GM23248 (cell line): ENCODE data around the gene KISS1R. TPM values are rescaled to one million over a fixed set of nuclear protein-coding genes. Genes with fewer than 3 reads are reported as not detected.

Source experiments
- DNase-seq: peaks from one replicate; pipeline ENCODE4 v3.0.0-alpha.2; 2015
- H2AFZ ChIP-seq: fragments of 200-600 bp; sonication (generic); 2 replicates; pipeline ENCODE4 v1.6.1; 2016; ENCODE audit warnings: antibody characterized with exemption
- H3F3A ChIP-seq: fragments of 200-600 bp; sonication (generic); 2 replicates; pipeline ENCODE4 v1.6.1; 2016; ENCODE audit warnings: mild to moderate bottlenecking, antibody characterized with exemption, mixed run types; ENCODE audit not compliant: insufficient read depth
- H3K27ac ChIP-seq: fragments of 200-600 bp; sonication (generic); 2 replicates; pipeline ENCODE4 v1.5.1; 2016; ENCODE audit warnings: mild to moderate bottlenecking
- H3K27me3 ChIP-seq: fragments of 200-600 bp; sonication (generic); replicated peaks from 2 replicates; pipeline ENCODE4 v1.6.1; 2016; ENCODE audit warnings: mild to moderate bottlenecking; ENCODE audit not compliant: insufficient read depth
- H3K36me3 ChIP-seq: fragments of 200-600 bp; sonication (generic); 2 replicates; pipeline ENCODE4 v1.6.1; 2016; ENCODE audit warnings: low read depth, mild to moderate bottlenecking
- H3K4me1 ChIP-seq: fragments of 200-600 bp; sonication (generic); 2 replicates; pipeline ENCODE4 v1.6.1; 2016; ENCODE audit warnings: mild to moderate bottlenecking; ENCODE audit not compliant: insufficient read depth
- H3K4me2 ChIP-seq: fragments of 200-600 bp; sonication (generic); one replicate; pipeline ENCODE4 v1.6.1; 2016; ENCODE audit warnings: mild to moderate bottlenecking; ENCODE audit not compliant: unreplicated experiment
- H3K4me3 ChIP-seq: fragments of 200-600 bp; sonication (generic); 2 replicates; pipeline ENCODE4 v1.5.1; 2016; ENCODE audit warnings: mild to moderate bottlenecking
- H3K79me2 ChIP-seq: fragments of 200-600 bp; sonication (generic); 2 replicates; pipeline ENCODE4 v1.6.1; 2016; ENCODE audit warnings: mild to moderate bottlenecking; ENCODE audit not compliant: insufficient read depth
- H3K9ac ChIP-seq: fragments of 200-600 bp; sonication (generic); 2 replicates; pipeline ENCODE4 v1.6.1; 2016; ENCODE audit warnings: mild to moderate bottlenecking
- H3K9me2 ChIP-seq: fragments of 200-600 bp; sonication (generic); 2 replicates; pipeline ENCODE4 v1.6.1; 2016; ENCODE audit warnings: mixed run types, mild to moderate bottlenecking, moderate library complexity; ENCODE audit not compliant: insufficient read depth
- H3K9me3 ChIP-seq: fragments of 200-600 bp; sonication (generic); one replicate; pipeline ENCODE4 v1.6.1; 2017; ENCODE audit warnings: low read depth
- H4K20me1 ChIP-seq: fragments of 200-600 bp; sonication (generic); 2 replicates; pipeline ENCODE4 v1.6.0; 2016; ENCODE audit not compliant: insufficient read depth
- EZH2 ChIP-seq: fragments of 200-600 bp; sonication (generic); IDR thresholded peaks from 2 replicates; pipeline ENCODE4 v1.6.1; 2018; ENCODE audit warnings: antibody characterized with exemption, mild to moderate bottlenecking; ENCODE audit not compliant: insufficient read depth, poor library complexity, severe bottlenecking
- EZH2phosphoT487 ChIP-seq: fragments of 200-600 bp; sonication (generic); IDR thresholded peaks from 2 replicates; pipeline ENCODE4 v1.6.1; 2018; ENCODE audit warnings: antibody characterized with exemption, moderate library complexity, mild to moderate bottlenecking, low read depth; ENCODE audit not compliant: insufficient read depth
- WGBS, 2 experiments: methylation state at CpG; one replicate each; pipeline ENCODE4 v1.1.6; 2015 to 2017; ENCODE audit warnings: low lambda C conversion rate in 2 of 2, low coverage in 1 of 2; ENCODE audit errors: missing lambda C conversion rate in 2 of 2; 5-methylcytosine and 5-hydroxymethylcytosine counted together
- in situ Hi-C: fragments of 300-500 bp; cut with MboI; formaldehyde crosslinking; loops from 2 replicates; pipeline ENCODE4 v1.15.0; 2020
- polyA plus RNA-seq: library from polyadenylated mRNA; unstranded; fragments of >200 nt; fragmentation: Nextera tagmentation; extraction: Ambion mirVana; gene quantifications from 2 replicates; pipeline ENCODE4 v1.2.1, GENCODE V29; 2016
- total RNA-seq: library from RNA; depleted of rRNA; stranded (reverse); fragments of >200 nt; shearing (Covaris generic); gene quantifications from 2 replicates; pipeline ENCODE4 v1.2.3, GENCODE V29; 2014

KISS1R gene
- total and polyA plus RNA-seq, 2 experiments from 2014 or later = not detected

DNA sequence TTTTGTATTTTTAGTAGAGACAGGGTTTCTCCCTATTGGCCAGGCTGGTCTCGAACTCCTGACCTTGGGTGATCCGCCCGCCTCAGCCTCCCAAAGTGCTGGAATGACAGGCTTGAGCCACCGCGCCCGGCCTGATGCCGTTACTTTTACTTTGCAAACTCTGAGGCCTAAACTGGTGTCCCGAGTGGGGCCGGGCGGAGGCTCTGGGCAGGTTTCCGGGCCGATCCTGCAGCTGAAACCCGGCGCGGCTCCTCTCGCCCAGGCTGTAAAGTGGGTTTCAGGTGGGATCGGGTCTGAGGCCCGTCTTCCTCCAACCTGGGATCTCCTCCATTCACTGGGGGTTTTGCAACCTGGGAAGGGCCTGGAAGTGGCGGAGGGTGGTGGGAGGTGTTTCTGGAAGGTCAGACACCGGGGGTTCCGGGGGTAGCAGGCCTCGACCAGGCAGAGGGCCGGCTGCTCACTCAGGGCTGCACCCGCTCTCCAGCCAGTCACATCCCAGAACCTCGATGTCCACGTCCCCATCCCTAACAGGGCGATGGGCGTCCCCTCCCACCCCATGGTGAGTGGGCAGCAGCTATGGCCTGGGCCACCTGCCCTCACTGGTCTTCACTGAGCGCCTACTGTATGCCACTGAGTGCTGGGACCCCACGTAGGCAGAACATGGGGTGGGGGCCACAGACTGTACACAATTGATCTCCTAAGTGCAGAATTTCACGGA is 45.7 kb downstream of the KISS1R start:
- TF ChIP-seq EZH2phosphoT487 = no peak
- no peak for TF ChIP-seq EZH2
- 90% methylated on average over 27 to 31 of the region's 31 CpGs for WGBS, 2 experiments
- H3K9me3 ChIP-seq = no peaks in the 10 kb centered on the region
- H3K27me3 ChIP-seq = no peaks in the 10 kb centered on the region
- no peaks in the 10 kb centered on the region for H3K9me2 ChIP-seq
- H3K4me3 ChIP-seq = no peak overlapping the region
- no peak overlapping the region for H2AFZ ChIP-seq
- DNase-seq = no peak
- no peaks in the 10 kb centered on the region for H4K20me1 ChIP-seq
- no peaks in the 10 kb centered on the region for H3F3A ChIP-seq
- no peak overlapping the region for H3K9ac ChIP-seq
- H3K4me2 ChIP-seq = no peak overlapping the region
- no peak overlapping the region for H3K27ac ChIP-seq
- H3K79me2 ChIP-seq = peaks cover 43% of the 10 kb centered on the region
- H3K36me3 ChIP-seq = peaks cover 19% of the 10 kb centered on the region
- in situ Hi-C loops = no loop called here
- peaks cover 3% of the 10 kb centered on the region; the same call in 1 of the 2 replicates for H3K4me1 ChIP-seq

DNA sequence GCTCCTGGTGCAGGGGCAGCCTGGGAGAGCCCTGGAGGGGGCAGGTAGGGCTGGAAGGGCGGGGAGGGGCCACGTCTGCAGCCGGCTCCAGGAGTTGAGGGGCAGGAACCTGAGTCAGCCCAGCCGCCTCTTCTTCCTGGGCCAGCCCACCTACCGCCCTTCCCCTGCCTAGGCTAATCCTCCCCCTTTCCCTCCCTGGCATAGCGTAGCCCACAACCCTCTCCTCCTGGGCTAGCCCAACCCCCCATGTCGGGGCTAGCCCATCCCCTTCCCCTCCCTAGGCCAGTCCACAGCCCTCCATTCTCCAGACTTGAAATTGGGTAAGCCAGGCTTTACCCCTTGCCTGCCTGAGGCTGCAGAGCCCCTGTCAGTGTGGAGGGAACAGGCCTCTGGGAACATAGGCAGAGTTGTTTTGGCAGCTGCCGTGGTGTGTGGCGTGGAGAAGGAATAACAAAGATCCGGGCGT is 46.4 kb downstream of the KISS1R start:
- peaks cover 36% of the 10 kb centered on the region for H3K79me2 ChIP-seq
- TF ChIP-seq EZH2phosphoT487 = no peak
- no peak for TF ChIP-seq EZH2
- H3K4me2 ChIP-seq = no peak overlapping the region
- no peak for DNase-seq
- no peak overlapping the region for H3K9ac ChIP-seq
- H2AFZ ChIP-seq = no peak overlapping the region
- no peak overlapping the region for H3K27ac ChIP-seq
- no peak overlapping the region for H3K4me3 ChIP-seq
- in situ Hi-C loops = no loop called here
- peaks cover 22% of the 10 kb centered on the region for H3K36me3 ChIP-seq
- no peaks in the 10 kb centered on the region for H3K9me2 ChIP-seq
- 90 to 95% methylated on average over 6 to 11 of the region's 11 CpGs for WGBS, 2 experiments
- peaks cover 3% of the 10 kb centered on the region; the same call in 1 of the 2 replicates for H3K4me1 ChIP-seq
- H3K27me3 ChIP-seq = no peaks in the 10 kb centered on the region
- H4K20me1 ChIP-seq = no peaks in the 10 kb centered on the region
- no peaks in the 10 kb centered on the region for H3K9me3 ChIP-seq
- H3F3A ChIP-seq = no peaks in the 10 kb centered on the region

- Histone ChIP-seq H3K9me2 (no peaks in the 10 kb centered on the region), H2AFZ (no peak overlapping the region), H3K79me2 (peaks cover 30% of the 10 kb centered on the region), H3K4me2 (no peak overlapping the region), H3F3A (no peaks in the 10 kb centered on the region), H4K20me1 (no peaks in the 10 kb centered on the region), H3K27me3 (no peaks in the 10 kb centered on the region), H3K36me3 (peaks cover 28% of the 10 kb centered on the region), H3K9me3 (no peaks in the 10 kb centered on the region), H3K4me3 (no peak overlapping the region), H3K27ac (no peak overlapping the region), H3K9ac (no peak overlapping the region), H3K4me1 (peaks cover 3% of the 10 kb centered on the region; the same call in 1 of the 2 replicates)
- no peak for DNase-seq
- 93 to 97% methylated on average over 15 to 16 of the region's 16 CpGs for WGBS, 2 experiments
- TF ChIP-seq EZH2phosphoT487 (no peak), EZH2 (no peak)
- in situ Hi-C loops = no loop called here
Observed at GRCh38 chr19:964116-964520, 47.0 kb downstream of the KISS1R start.

DNA sequence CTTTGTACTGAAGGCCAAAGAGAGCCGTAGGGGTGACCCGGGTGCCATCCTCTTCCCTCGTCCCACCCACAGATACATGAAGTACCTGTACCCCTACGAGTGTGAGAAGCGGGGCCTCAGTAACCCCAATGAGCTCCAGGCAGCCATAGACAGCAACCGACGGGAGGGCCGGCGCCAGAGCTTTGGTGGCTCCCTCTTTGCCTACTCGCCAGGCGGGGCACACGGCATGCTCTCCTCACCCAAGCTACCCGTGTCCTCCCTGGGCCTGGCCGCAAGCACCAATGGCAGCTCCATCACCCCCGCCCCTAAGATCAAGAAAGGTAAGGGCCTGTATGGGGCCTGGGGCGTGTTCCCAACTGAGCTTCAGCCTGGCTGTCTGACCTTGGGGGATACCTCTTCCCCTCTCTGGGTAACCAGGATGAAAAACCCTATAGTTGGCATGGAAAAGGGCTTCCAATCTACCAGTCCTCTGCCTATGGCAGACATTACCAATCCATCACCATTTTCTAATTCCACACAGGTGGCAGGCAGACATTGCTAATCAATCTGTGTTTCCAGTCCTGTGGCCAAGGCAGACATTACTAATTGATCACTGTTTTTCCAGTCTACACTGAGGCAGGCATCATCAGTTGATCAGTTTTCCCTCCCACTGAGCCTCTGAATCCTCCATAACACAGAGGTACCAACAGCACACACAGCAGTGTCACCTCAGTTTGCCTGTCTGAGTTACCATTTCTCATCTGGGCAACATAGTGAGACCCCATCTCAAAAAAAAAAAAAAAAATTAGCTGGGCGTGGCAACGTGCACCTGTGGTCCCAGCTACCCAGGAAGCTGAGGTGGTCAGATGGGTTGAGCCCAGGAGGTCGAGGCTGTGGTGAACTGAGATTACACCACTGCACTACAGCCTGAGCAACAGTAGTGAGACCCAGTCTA is 47.9 kb downstream of the KISS1R start:
- no peak overlapping the region for H3K27ac ChIP-seq
- no peak overlapping the region for H2AFZ ChIP-seq
- peaks cover 36% of the 10 kb centered on the region for H3K36me3 ChIP-seq
- H3K9me2 ChIP-seq = no peaks in the 10 kb centered on the region
- H3K9ac ChIP-seq = no peak overlapping the region
- WGBS, 2 experiments = 97 to 99% methylated on average over 19 of the region's 19 CpGs
- TF ChIP-seq EZH2phosphoT487 (no peak), EZH2 (no peak)
- no peaks in the 10 kb centered on the region for H4K20me1 ChIP-seq
- in situ Hi-C loops = no loop called here
- peaks cover 3% of the 10 kb centered on the region; the same call in 1 of the 2 replicates for H3K4me1 ChIP-seq
- no peak overlapping the region for H3K4me2 ChIP-seq
- peaks cover 21% of the 10 kb centered on the region for H3K79me2 ChIP-seq
- H3K27me3 ChIP-seq = no peaks in the 10 kb centered on the region
- no peaks in the 10 kb centered on the region for H3F3A ChIP-seq
- peak; percentile 26 for DNase-seq
- H3K4me3 ChIP-seq = no peak overlapping the region
- no peaks in the 10 kb centered on the region for H3K9me3 ChIP-seq
